ENCODE measurements around the gene ACTL10. TPM values are rescaled to one million over a fixed set of nuclear protein-coding genes. Genes with fewer than 3 reads are reported as not detected.

Gene ACTL10
- total and polyA plus RNA-seq, 2 donors (not counting 1 experiment from before 2014, with no cell fraction given) = 1.2 to 6.3 TPM

DNA sequence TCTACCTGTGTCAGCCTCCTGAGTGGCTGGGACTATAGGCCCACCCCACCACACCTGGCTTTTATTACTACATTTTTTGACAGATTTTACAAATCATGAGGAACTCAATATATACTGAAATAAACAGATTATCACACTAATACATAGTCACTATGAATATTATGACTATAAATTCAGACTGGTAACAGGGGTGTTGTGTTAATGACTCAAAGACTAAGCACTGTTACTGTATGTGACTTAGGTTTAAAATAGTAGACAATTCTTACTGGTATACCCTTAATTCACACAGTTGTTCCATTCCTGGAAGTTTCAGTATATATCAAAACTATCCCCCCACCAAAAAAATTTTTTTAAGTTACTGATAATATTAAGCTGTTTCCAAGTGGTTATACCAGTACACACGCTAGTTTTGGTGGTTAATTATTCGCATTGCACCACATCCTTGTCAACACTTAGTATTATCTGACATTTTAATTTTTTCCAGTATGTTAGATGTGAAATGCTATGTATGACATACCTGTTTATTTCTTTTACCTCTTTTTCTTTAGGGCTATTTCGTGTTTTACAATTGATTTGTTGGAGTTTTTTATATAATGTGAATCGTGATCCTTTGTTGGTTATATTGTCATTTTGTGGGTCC is 39.0 kb upstream of the ACTL10 start:
- Histone ChIP-seq H3K9me3 (ENCODE audit: control extremely low read depth in 1 of 3, control insufficient read depth in 2 of 3, insufficient read depth in 1 of 3, low read length in 2 of 3) (peaks cover 0 to 4% (median 0%) of the 10 kb centered on the region in 3 donors), H3K27me3 (replicated peaks in 1 of 4; ENCODE audit: control extremely low read depth in 1 of 4, control insufficient read depth in 3 of 4, insufficient read depth in 4 of 4, low read length in 3 of 4) (no peaks in the 10 kb centered on the region), H4K20me1 (ENCODE audit: control insufficient read depth, insufficient read depth, low read length, poor library complexity, severe bottlenecking) (no peaks in the 10 kb centered on the region), H3K36me3 (replicated peaks in 1 of 2; ENCODE audit: control extremely low read depth in 1 of 2, control insufficient read depth in 1 of 2, extremely low read depth in 1 of 2, insufficient read depth in 2 of 2, low read length in 1 of 2) (peaks cover 1 to 48% of the 10 kb centered on the region in 2 experiments), H2AFZ (ENCODE audit: insufficient read depth, low read depth, low read length, poor library complexity, severe bottlenecking) (no peak overlapping the region), H3K9ac (ENCODE audit: low read length) (no peak overlapping the region), H3K27ac (ENCODE audit: low read length in 2 of 2) (no peak overlapping the region), H3K4me3 (ENCODE audit: control extremely low read depth in 1 of 5, extremely low read depth in 1 of 5, insufficient read depth in 1 of 5, low read depth in 2 of 5, low read length in 4 of 5) (no peak overlapping the region), H3K79me2 (ENCODE audit: control insufficient read depth, insufficient read depth, low read length) (peaks cover 3% of the 10 kb centered on the region), H3K4me2 (replicated peaks; ENCODE audit: low read depth, low read length, poor library complexity, severe bottlenecking) (no peak overlapping the region), H3K4me1 (ENCODE audit: control insufficient read depth in 2 of 2, insufficient read depth in 2 of 2, low read length in 2 of 2) (peaks cover 7 to 8% of the 10 kb centered on the region in 2 donors)
- ChIA-PET CTCF (interaction anchor here (0.6 to 1.2 kb wide), 2 partner anchors 40 to 166 kb away, joined by 3 to 4 read pairs; no protein-coding TSS in a partner anchor), POLR2A (no interaction called here)
- WGBS (ENCODE audit: insufficient coverage) = no CpG with 5 or more reads among the region's 4 CpGs
- no peak overlapping the region for H3K4me3 Mint-ChIP-seq
- no peak for DNase-seq
- no peak overlapping the region for H3K27ac Mint-ChIP-seq
- TF ChIP-seq EZH2 (IDR thresholded peaks at IDR 0.05; ENCODE audit: borderline replicate concordance, insufficient read depth, low read depth, low read length, poor library complexity, severe bottlenecking) = no peak
- TF ChIP-seq, protein P1, sequence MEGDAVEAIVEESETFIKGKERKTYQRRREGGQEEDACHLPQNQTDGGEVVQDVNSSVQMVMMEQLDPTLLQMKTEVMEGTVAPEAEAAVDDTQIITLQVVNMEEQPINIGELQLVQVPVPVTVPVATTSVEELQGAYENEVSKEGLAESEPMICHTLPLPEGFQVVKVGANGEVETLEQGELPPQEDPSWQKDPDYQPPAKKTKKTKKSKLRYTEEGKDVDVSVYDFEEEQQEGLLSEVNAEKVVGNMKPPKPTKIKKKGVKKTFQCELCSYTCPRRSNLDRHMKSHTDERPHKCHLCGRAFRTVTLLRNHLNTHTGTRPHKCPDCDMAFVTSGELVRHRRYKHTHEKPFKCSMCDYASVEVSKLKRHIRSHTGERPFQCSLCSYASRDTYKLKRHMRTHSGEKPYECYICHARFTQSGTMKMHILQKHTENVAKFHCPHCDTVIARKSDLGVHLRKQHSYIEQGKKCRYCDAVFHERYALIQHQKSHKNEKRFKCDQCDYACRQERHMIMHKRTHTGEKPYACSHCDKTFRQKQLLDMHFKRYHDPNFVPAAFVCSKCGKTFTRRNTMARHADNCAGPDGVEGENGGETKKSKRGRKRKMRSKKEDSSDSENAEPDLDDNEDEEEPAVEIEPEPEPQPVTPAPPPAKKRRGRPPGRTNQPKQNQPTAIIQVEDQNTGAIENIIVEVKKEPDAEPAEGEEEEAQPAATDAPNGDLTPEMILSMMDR (IDR thresholded peaks at IDR 0.05) = no peak
- no peaks in the 10 kb centered on the region for H3K27me3 Mint-ChIP-seq
- ATAC-seq (ENCODE audit: low read depth) = no peak
- no peaks in the 10 kb centered on the region for H3K9me3 Mint-ChIP-seq (ENCODE audit: insufficient read depth)
- H3K4me1 Mint-ChIP-seq = peaks cover 14% of the 10 kb centered on the region
- intact Hi-C loops (cut with micrococcal nuclease) = no loop called here

DNA sequence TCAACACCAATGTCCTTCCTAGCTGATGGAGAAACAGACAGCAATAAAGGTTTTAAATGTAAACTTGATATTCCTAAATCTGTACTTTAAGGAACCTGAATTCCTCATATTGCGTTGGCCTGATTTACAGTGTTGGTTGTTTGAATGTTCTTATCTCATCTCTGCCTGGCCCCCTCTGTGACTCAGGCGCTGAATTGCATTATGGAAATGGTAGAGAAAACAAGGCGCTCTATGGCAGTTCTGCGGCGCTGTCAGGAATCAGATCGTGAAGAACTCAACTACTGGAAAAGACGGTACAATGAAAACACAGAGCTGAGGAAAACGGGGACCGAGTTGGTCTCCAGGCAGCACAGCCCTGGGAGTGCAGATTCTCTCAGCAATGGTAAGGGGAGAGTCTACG is 37.2 kb upstream of the ACTL10 start:
- H3K27ac Mint-ChIP-seq = no peak overlapping the region
- Histone ChIP-seq H3K9me3 (ENCODE audit: control extremely low read depth in 1 of 3, control insufficient read depth in 2 of 3, insufficient read depth in 1 of 3, low read length in 2 of 3) (no peaks in the 10 kb centered on the region), H3K79me2 (ENCODE audit: control insufficient read depth, insufficient read depth, low read length) (peaks cover 3% of the 10 kb centered on the region), H3K4me2 (replicated peaks; ENCODE audit: low read depth, low read length, poor library complexity, severe bottlenecking) (no peak overlapping the region), H4K20me1 (ENCODE audit: control insufficient read depth, insufficient read depth, low read length, poor library complexity, severe bottlenecking) (no peaks in the 10 kb centered on the region), H3K4me1 (ENCODE audit: control insufficient read depth in 2 of 2, insufficient read depth in 2 of 2, low read length in 2 of 2) (peaks cover 3 to 4% of the 10 kb centered on the region in 2 donors), H3K9ac (ENCODE audit: low read length) (no peak overlapping the region), H3K27me3 (replicated peaks in 1 of 4; ENCODE audit: control extremely low read depth in 1 of 4, control insufficient read depth in 3 of 4, insufficient read depth in 4 of 4, low read length in 3 of 4) (no peaks in the 10 kb centered on the region), H3K36me3 (replicated peaks in 1 of 2; ENCODE audit: control extremely low read depth in 1 of 2, control insufficient read depth in 1 of 2, extremely low read depth in 1 of 2, insufficient read depth in 2 of 2, low read length in 1 of 2) (peaks cover 1 to 39% of the 10 kb centered on the region in 2 experiments), H2AFZ (ENCODE audit: insufficient read depth, low read depth, low read length, poor library complexity, severe bottlenecking) (no peak overlapping the region), H3K4me3 (ENCODE audit: control extremely low read depth in 1 of 5, extremely low read depth in 1 of 5, insufficient read depth in 1 of 5, low read depth in 2 of 5, low read length in 4 of 5) (no peak overlapping the region), H3K27ac (ENCODE audit: low read length in 2 of 2) (no peak overlapping the region)
- no peaks in the 10 kb centered on the region for H3K9me3 Mint-ChIP-seq (ENCODE audit: insufficient read depth)
- no peaks in the 10 kb centered on the region for H3K27me3 Mint-ChIP-seq
- ChIA-PET POLR2A (no interaction called here), CTCF (no interaction called here)
- intact Hi-C loops (cut with micrococcal nuclease) = no loop called here
- no peak for TF ChIP-seq EZH2 (IDR thresholded peaks at IDR 0.05; ENCODE audit: borderline replicate concordance, insufficient read depth, low read depth, low read length, poor library complexity, severe bottlenecking)
- TF ChIP-seq, protein P1 (IDR thresholded peaks at IDR 0.05) = no peak
- ATAC-seq (ENCODE audit: low read depth) (no peak), DNase-seq (no peak)
- 98% methylated on average over 9 of the region's 10 CpGs for WGBS (ENCODE audit: insufficient coverage)
- peaks cover 4% of the 10 kb centered on the region for H3K4me1 Mint-ChIP-seq
- H3K4me3 Mint-ChIP-seq = no peak overlapping the region
